ENCODE data around the gene ZNF883. TPM values are rescaled to one million over a fixed set of nuclear protein-coding genes. Genes with fewer than 3 reads are reported as not detected.

Gene ZNF883
- polyA plus RNA-seq, 1 donor: 3.7 TPM

- no peak for DNase-seq
Measured at GRCh38 chr9:112917987-112918362, 94.0 kb downstream of the ZNF883 start.

DNA sequence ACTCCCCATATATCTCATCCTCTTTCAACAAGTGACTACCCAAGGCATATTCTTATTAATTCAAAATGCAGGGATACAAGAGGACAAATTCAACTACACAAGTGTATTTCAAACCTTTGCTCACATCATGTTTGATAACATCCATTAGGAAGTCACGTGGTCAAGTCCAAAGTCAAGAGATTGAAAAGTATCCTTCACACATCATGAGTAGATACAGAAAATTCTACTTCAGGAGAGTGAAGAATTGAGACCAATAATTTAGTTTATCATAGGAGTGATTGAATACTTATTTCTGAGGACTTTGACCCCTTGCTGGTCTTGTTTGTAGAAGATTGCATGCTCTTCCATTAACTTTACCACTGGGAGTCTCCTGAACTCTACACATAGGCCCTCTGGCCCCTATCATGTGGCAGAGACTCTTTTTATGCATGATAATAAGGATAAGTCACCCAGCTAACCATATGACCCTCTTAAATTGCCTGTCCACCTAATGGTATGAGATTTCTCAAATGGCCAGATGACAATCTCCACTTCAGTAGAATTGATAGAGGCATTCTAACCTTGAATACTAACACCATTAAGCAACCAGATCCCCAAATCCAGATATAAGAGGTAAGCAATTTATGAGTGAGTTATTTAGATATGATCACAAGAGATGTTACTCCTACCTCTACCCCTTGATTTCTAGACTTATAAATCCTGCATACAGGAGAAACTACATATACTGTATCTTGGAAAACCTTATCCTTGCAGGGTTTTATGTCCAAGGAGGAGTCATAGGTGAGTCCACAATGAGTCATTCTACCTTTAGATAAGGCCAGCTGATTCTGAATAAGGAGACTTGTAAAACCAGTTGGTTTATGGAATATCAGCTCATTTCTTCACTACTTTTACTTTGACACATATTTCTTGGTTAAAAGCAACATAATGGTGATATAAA is 94.7 kb downstream of the ZNF883 start:
- DNase-seq: no peak

DNA sequence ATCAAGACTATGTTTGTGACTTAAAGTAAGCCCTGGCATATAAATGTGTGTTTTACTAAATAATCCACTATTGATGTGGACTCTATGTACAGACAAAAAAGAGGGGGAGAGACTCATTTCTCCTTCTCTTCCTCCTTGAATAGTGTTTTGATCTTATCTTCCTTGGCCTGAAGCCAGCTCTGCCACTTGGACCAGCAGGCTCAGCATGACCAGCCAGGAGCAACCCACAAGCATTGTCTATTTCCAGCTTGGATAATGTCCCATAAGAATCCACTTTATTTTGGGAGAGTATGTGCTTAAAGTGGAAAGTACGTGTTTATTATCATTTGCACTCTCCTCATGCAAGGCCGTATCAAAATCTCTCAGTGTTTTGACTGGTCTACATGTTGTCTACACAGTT is 97.5 kb downstream of the ZNF883 start:
- DNase-seq: no peak

DNA sequence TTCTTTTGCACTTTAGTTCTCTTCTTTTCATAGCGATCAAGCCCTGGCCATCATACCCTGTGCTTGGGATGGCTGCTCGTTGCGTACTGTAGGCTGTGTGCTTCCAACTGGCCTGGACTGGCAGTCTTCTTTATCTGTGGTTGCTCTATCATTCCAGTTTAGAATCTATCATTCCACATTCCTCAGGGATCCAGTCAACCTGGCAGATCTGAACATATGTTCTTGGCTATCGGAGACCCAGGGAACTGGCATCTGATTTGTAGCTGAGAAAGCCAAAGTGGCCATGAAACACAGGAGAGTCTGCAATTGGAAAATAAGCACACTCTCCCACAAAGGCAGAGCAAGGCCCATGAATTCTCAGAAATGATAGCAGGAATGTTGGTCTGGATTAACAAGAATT is 98.7 kb downstream of the ZNF883 start:
- no peak for DNase-seq

- no peak for DNase-seq
Measured at GRCh38 chr9:112912636-112913035, 99.4 kb downstream of the ZNF883 start.

DNA sequence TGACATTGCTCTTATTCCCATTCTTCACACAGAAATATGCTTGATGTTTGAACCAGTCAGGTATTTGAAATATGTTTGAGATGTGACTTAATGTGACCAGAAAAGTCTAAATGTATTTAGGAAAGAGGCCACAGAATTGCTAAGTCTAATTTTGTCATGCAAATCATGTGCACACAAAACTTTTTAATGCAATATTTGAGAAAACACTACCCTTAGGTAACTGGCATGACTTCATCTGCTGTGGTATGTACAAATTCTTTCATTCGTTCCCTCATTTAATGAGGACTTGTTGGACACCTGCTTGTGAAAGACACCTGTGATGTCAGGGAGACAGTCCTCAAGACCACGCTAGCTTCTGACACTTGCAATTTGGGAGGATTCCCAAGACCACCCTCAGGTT is 100.3 kb downstream of the ZNF883 start:
- DNase-seq: no peak

Other genes starting within 250 kb of the ZNF883 start
- gene SLC46A2, start 121.3 kb downstream of the ZNF883 start, polyA plus RNA-seq (ENCODE audit: insufficient read length): 0.18 TPM
- gene ZFP37, start 44.5 kb upstream of the ZNF883 start, polyA plus RNA-seq (ENCODE audit: insufficient read length): 3.5 TPM
- gene SLC31A2, start 138.8 kb upstream of the ZNF883 start, polyA plus RNA-seq (ENCODE audit: insufficient read length): 3.3 TPM
- gene FKBP15, start 209.1 kb upstream of the ZNF883 start, polyA plus RNA-seq (ENCODE audit: insufficient read length): 22.4 TPM
- 7.4 TPM for gene SLC31A1, start 209.4 kb upstream of the ZNF883 start, polyA plus RNA-seq (ENCODE audit: insufficient read length)